H9 (cell line): ENCODE measurements around the gene RPRD1A. TPM values are rescaled to one million over a fixed set of nuclear protein-coding genes. Genes with fewer than 3 reads are reported as not detected.

ENCODE experiments used
- DNase-seq: peaks from one replicate; pipeline ENCODE4 v3.0.0-alpha.2; 2017
- H2AFZ ChIP-seq: one replicate; pipeline ENCODE4 v1.6.1; 2013; ENCODE audit warnings: mild to moderate bottlenecking, low read length, control low read depth, moderate library complexity
- H2AK5ac ChIP-seq: 2 replicates; pipeline ENCODE4 v1.6.1; 2013; ENCODE audit warnings: low read length, control low read depth, mixed read lengths; ENCODE audit not compliant: insufficient read length
- H2BK120ac ChIP-seq: one replicate; pipeline ENCODE4 v1.6.1; 2013; ENCODE audit warnings: low read depth, mild to moderate bottlenecking, low read length, control low read depth, inconsistent platforms; ENCODE audit not compliant: poor library complexity, severe bottlenecking
- H2BK12ac ChIP-seq: 2 replicates; pipeline ENCODE4 v1.6.1; 2013; ENCODE audit warnings: low read length, control low read depth, mixed read lengths, low read depth; ENCODE audit not compliant: insufficient read length
- H2BK15ac ChIP-seq: 2 replicates; pipeline ENCODE4 v1.6.1; 2013; ENCODE audit warnings: low read depth, low read length, control low read depth
- H2BK20ac ChIP-seq: one replicate; pipeline ENCODE4 v1.6.1; 2013; ENCODE audit warnings: low read depth, mild to moderate bottlenecking, low read length, control low read depth, inconsistent platforms; ENCODE audit not compliant: poor library complexity, severe bottlenecking
- H2BK5ac ChIP-seq: 2 replicates; pipeline ENCODE4 v1.6.1; 2013; ENCODE audit warnings: low read length, control low read depth, mixed read lengths; ENCODE audit not compliant: insufficient read length
- H3K14ac ChIP-seq: 2 replicates; pipeline ENCODE4 v1.6.1; 2013; ENCODE audit warnings: low read length, control low read depth; ENCODE audit not compliant: insufficient read depth
- H3K18ac ChIP-seq: 2 replicates; pipeline ENCODE4 v1.6.1; 2013; ENCODE audit warnings: low read depth, mild to moderate bottlenecking, mixed read lengths, low read length, control low read depth; ENCODE audit not compliant: insufficient read length
- H3K23ac ChIP-seq: 2 replicates; pipeline ENCODE4 v1.6.1; 2013; ENCODE audit warnings: low read length, control low read depth, mixed read lengths, low read depth; ENCODE audit not compliant: insufficient read length
- H3K23me2 ChIP-seq: 2 replicates; pipeline ENCODE4 v1.6.1; 2013; ENCODE audit warnings: low read depth, mild to moderate bottlenecking, mixed read lengths, low read length, control low read depth; ENCODE audit not compliant: insufficient read length, poor library complexity, severe bottlenecking
- H3K27ac ChIP-seq: 2 replicates; pipeline ENCODE4 v1.5.1; 2013; ENCODE audit warnings: low read length, control low read depth, mixed read lengths, low read depth; ENCODE audit not compliant: insufficient read length
- H3K27me3 ChIP-seq: 2 replicates; pipeline ENCODE4 v1.6.1; 2013; ENCODE audit warnings: low read length, control low read depth, inconsistent platforms; ENCODE audit not compliant: insufficient read depth
- H3K4ac ChIP-seq: 2 replicates; pipeline ENCODE4 v1.6.1; 2013; ENCODE audit warnings: low read depth, mild to moderate bottlenecking, control low read depth, inconsistent platforms, low read length, moderate library complexity
- H3K4me1 ChIP-seq: 2 replicates; pipeline ENCODE4 v1.6.1; 2013; ENCODE audit warnings: low read length, control low read depth, inconsistent platforms; ENCODE audit not compliant: insufficient read depth
- H3K4me2 ChIP-seq: 2 replicates; pipeline ENCODE4 v1.6.1; 2013; ENCODE audit warnings: low read length, control low read depth, mixed read lengths; ENCODE audit not compliant: insufficient read length, insufficient read depth
- H3K56ac ChIP-seq: 2 replicates; pipeline ENCODE4 v1.6.1; 2013; ENCODE audit warnings: low read depth, mild to moderate bottlenecking, mixed read lengths, low read length, control low read depth; ENCODE audit not compliant: insufficient read length
- H3K79me1 ChIP-seq: 2 replicates; pipeline ENCODE4 v1.6.1; 2013; ENCODE audit warnings: low read depth, mild to moderate bottlenecking, moderate library complexity, low read length, control low read depth, inconsistent platforms; ENCODE audit not compliant: insufficient read depth, poor library complexity, severe bottlenecking
- H3K79me2 ChIP-seq: 2 replicates; pipeline ENCODE4 v1.6.1; 2013; ENCODE audit warnings: low read length, control low read depth, inconsistent platforms; ENCODE audit not compliant: insufficient read depth
- H3K9ac ChIP-seq: 2 replicates; pipeline ENCODE4 v1.6.1; 2013; ENCODE audit warnings: low read length, control low read depth, mixed read lengths; ENCODE audit not compliant: insufficient read length; ENCODE audit errors: extremely low read depth
- H3K9me3 ChIP-seq: one replicate; pipeline ENCODE4 v1.6.1; 2013; ENCODE audit warnings: low read depth, low read length, inconsistent platforms; ENCODE audit not compliant: control insufficient read depth
- H3T11ph ChIP-seq: one replicate; pipeline ENCODE4 v1.6.1; 2013; ENCODE audit warnings: mild to moderate bottlenecking, low read length, control low read depth, inconsistent platforms
- H4K20me1 ChIP-seq: one replicate; pipeline ENCODE4 v1.6.1; 2013; ENCODE audit not compliant: control insufficient read depth, insufficient read length, insufficient read depth
- H4K5ac ChIP-seq: 2 replicates; pipeline ENCODE4 v1.6.1; 2013; ENCODE audit warnings: low read depth, mild to moderate bottlenecking, mixed read lengths, low read length, control low read depth; ENCODE audit not compliant: insufficient read length
- H4K8ac ChIP-seq: replicated peaks from 2 replicates; pipeline ENCODE4 v1.6.1; 2013; ENCODE audit warnings: low read length, control low read depth, mixed read lengths, low read depth; ENCODE audit not compliant: insufficient read length
- H4K91ac ChIP-seq: 2 replicates; pipeline ENCODE4 v1.6.1; 2013; ENCODE audit warnings: low read depth, mild to moderate bottlenecking, moderate library complexity, mixed read lengths, low read length, control low read depth; ENCODE audit not compliant: insufficient read length
- H3K27ac Mint-ChIP-seq, 3 experiments: 2 replicates in 2 of 3; 3 replicates in 1 of 3; pipeline ENCODE4 v1.8.0; 2020 to 2021; ENCODE audit warnings: mixed read lengths in 3 of 3, mild to moderate bottlenecking in 1 of 3, moderate library complexity in 1 of 3
- H3K27me3 Mint-ChIP-seq: 2 replicates; pipeline ENCODE4 v1.8.0; 2021; ENCODE audit warnings: low read depth, mild to moderate bottlenecking, moderate library complexity, mixed read lengths
- H3K36me3 Mint-ChIP-seq, 3 experiments: 2 replicates in 2 of 3; 3 replicates in 1 of 3; pipeline ENCODE4 v1.8.0; 2020 to 2021; ENCODE audit warnings: low read depth in 3 of 3, mixed read lengths in 3 of 3; ENCODE audit not compliant: insufficient read depth in 1 of 3
- H3K4me1 Mint-ChIP-seq, 2 experiments: 2 replicates each; pipeline ENCODE4 v1.8.0; 2020; ENCODE audit warnings: mixed read lengths in 2 of 2
- H3K4me3 Mint-ChIP-seq, 2 experiments: 2 replicates in 1 of 2; 3 replicates in 1 of 2; pipeline ENCODE4 v1.8.0; 2020 to 2021; ENCODE audit warnings: mild to moderate bottlenecking in 2 of 2, mixed read lengths in 2 of 2, moderate library complexity in 1 of 2
- H3K9me3 Mint-ChIP-seq, 2 experiments: 2 replicates in 1 of 2; 3 replicates in 1 of 2; pipeline ENCODE4 v1.8.0; 2020; ENCODE audit warnings: mild to moderate bottlenecking in 2 of 2, mixed read lengths in 2 of 2, moderate library complexity in 1 of 2
- total RNA-seq: library from RNA; stranded (reverse); gene quantifications from 2 replicates; pipeline ENCODE4 v1.2.1, GENCODE V29; 2021
- TF ChIP-seq, protein P1 (sequence below): fragments of 200-600 bp; sonication (generic); conservative IDR thresholded peaks from 3 replicates; pipeline ENCODE4 v1.8.0; 2021; ENCODE audit warnings: antibody characterized with exemption, mild to moderate bottlenecking

The RPRD1A gene
- total RNA-seq, 1 experiment from 2014 or later, result 107 TPM

DNA sequence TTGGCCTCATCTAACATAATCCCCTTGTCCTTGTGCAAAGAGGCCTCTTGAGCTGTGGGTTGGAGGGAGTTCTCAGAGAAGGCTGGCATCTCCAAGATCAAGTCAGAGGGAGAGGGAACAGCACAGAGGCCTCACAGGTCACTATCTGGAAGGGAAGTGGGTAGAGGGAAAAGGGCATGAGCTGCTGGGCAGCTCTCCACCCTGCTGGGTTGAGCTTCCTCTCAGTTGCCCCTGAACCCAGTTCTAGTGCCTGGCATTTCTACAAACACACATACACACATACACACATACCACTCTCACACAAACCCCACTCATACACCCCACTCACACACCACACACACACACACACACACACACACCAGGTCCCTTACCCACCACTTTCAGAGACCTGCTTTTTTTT, 125.2 kb downstream of the RPRD1A start:
- H4K5ac ChIP-seq, result no peak overlapping the region
- H3K4me3 Mint-ChIP-seq, result no peak overlapping the region
- H3K4ac ChIP-seq, result no peak overlapping the region

More for the DNA sequence above, 125.2 kb downstream of the RPRD1A start:
- H3K27me3 ChIP-seq, result no peaks in the 10 kb centered on the region
- H3K9ac ChIP-seq, result no peak overlapping the region
- H2AFZ ChIP-seq, result no peak overlapping the region
- DNase-seq, result no peak
- no peaks in the 10 kb centered on the region for H3K79me2 ChIP-seq
- H3K18ac ChIP-seq, result no peak overlapping the region
- no peaks in the 10 kb centered on the region for H3K23me2 ChIP-seq
- H3K27me3 Mint-ChIP-seq, result no peaks in the 10 kb centered on the region
- peaks cover 14 to 56% (median 48%) of the 10 kb centered on the region in 3 experiments for H3K36me3 Mint-ChIP-seq
- no peak overlapping the region for H2BK20ac ChIP-seq
- no peak overlapping the region for H2BK120ac ChIP-seq
- H2BK5ac ChIP-seq, result no peak overlapping the region
- no peaks in the 10 kb centered on the region for H3K9me3 ChIP-seq
- no peaks in the 10 kb centered on the region for H3K9me3 Mint-ChIP-seq
- H4K91ac ChIP-seq, result no peak overlapping the region
- H3K4me1 Mint-ChIP-seq, result peaks cover 24% of the 10 kb centered on the region in 2 experiments
- H3K56ac ChIP-seq, result no peak overlapping the region
- no peak overlapping the region for H2AK5ac ChIP-seq
- peaks cover 3% of the 10 kb centered on the region; the same call in 1 of the 2 replicates for H3K4me1 ChIP-seq
- H2BK15ac ChIP-seq, result no peak overlapping the region
- H4K20me1 ChIP-seq, result no peaks in the 10 kb centered on the region
- H2BK12ac ChIP-seq, result no peak overlapping the region
- H3T11ph ChIP-seq, result no peak overlapping the region
- H3K23ac ChIP-seq, result no peak overlapping the region
- H4K8ac ChIP-seq, result no peak overlapping the region
- TF ChIP-seq, protein P1, sequence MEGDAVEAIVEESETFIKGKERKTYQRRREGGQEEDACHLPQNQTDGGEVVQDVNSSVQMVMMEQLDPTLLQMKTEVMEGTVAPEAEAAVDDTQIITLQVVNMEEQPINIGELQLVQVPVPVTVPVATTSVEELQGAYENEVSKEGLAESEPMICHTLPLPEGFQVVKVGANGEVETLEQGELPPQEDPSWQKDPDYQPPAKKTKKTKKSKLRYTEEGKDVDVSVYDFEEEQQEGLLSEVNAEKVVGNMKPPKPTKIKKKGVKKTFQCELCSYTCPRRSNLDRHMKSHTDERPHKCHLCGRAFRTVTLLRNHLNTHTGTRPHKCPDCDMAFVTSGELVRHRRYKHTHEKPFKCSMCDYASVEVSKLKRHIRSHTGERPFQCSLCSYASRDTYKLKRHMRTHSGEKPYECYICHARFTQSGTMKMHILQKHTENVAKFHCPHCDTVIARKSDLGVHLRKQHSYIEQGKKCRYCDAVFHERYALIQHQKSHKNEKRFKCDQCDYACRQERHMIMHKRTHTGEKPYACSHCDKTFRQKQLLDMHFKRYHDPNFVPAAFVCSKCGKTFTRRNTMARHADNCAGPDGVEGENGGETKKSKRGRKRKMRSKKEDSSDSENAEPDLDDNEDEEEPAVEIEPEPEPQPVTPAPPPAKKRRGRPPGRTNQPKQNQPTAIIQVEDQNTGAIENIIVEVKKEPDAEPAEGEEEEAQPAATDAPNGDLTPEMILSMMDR, result no peak
- H3K27ac Mint-ChIP-seq, result peak overlapping the region; percentile 19 to 76 (median 75); a peak in 5 of 7 replicates
- no peak overlapping the region for H3K4me2 ChIP-seq
- H3K79me1 ChIP-seq, result peaks cover 3% of the 10 kb centered on the region
- H3K27ac ChIP-seq, result no peak overlapping the region
- H3K14ac ChIP-seq, result no peak overlapping the region
